Stimulated activated CD8-positive, alpha-beta memory T cell treated with anti-CD3 and anti-CD28 coated beads, Interleukin-2, amount 100 ng/mL, for 1 hour (primary cell): ENCODE data around the gene ASAP3.
"Not testable (repeated sequence)": the region's sequence is repeated elsewhere in the genome, so short reads cannot be mapped to it uniquely, and the experiment has no call there.

Experiments
- DNase-seq, 2 donors: peaks; one replicate each; pipeline ENCODE4 v3.0.0-alpha.2; 2020; ENCODE audit warnings: low read depth in 2 of 2

The ASAP3 gene

DNA sequence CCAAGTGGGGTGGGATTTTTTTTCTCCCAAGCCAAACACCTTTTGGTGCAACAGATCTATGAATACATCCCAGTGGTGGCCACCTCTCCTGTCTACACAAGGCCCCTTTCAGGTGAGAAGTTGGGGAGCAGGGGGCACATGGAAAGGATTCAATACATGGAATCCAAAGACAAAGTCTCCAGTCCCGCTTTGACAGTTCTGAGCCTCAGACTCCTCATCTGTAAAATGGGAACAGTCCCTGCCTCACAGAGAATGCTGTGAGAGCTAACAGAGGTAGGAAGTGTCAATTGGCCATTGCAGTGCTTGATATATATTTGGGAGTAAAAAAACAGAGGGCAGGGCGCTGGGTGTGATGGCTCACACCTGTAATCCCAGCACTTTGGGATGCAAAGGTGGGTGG, 87.6 kb downstream of the ASAP3 start:
- no peak for DNase-seq

DNA sequence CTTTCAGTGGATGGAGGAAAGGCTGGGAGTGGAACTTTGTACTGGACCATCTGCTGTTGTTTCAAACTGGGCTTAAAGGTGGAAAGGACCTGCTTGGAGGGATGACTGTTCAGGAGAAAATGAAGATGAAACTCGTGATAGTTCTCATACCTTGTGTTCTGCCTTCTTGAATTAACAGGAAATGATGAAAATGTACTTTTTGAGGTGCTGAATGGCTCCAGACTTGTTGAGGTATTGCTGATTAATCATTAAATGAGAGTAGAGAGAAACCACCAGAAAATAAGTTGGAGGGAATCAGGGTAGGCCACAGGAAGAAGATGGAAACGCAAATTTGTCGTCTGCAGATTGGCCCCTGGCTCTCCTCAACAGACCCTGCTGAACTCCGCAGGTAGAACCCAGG, 88.1 kb downstream of the ASAP3 start:
- no peak for DNase-seq

DNA sequence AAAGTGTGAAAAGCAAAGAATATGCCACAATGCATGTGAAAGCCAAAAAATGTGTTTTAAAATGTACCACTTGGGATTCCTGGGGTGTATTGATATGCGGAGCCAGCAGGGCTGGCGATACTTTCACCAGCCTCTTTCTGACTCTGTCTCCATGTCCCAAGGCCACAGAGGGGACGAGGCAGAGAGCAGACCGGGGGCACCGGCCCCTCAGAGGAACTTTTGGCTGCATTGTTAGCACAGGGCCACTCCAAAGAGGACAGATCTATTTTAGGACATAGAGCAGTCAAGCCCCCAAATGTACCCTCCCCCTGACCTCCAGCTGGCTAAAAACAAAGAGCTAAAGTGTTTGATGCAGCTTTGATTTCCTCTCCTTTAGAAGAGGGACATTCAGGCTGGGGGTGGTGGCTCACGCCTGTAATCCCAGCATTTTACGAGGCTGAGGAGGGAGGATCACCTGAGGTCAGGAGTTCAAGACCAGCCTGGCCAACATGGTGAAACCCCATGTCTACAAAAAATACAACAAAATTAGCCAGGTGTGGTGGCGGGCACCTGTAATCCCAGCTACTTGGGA, 88.7 kb downstream of the ASAP3 start:
- no peak for DNase-seq

GRCh38 chr1:23394684-23395083, 89.3 kb downstream of the ASAP3 start:
- no peak for DNase-seq

- no peak for DNase-seq
Measured at GRCh38 chr1:23394181-23394580, 89.8 kb downstream of the ASAP3 start.

DNA sequence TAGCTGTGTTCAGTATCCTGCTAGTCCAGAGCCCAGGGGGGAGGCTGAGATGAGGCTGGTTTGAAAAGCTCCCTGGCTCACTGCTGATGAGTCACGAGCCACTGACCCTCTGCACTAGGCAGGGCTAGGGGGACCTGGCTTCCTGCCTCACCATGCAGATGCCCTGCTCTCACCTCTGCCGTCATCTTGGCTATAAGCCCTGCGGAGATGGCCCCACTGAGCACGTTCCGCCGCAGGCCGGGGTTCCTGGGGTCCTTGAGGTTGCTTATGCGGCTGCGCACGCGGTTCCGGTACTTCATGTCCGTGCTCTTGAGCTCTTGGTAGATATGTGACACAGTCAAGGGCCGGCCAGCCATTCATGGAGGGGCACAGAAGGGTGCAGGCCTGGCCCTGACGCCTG, 90.3 kb downstream of the ASAP3 start:
- DNase-seq: no peak

DNA sequence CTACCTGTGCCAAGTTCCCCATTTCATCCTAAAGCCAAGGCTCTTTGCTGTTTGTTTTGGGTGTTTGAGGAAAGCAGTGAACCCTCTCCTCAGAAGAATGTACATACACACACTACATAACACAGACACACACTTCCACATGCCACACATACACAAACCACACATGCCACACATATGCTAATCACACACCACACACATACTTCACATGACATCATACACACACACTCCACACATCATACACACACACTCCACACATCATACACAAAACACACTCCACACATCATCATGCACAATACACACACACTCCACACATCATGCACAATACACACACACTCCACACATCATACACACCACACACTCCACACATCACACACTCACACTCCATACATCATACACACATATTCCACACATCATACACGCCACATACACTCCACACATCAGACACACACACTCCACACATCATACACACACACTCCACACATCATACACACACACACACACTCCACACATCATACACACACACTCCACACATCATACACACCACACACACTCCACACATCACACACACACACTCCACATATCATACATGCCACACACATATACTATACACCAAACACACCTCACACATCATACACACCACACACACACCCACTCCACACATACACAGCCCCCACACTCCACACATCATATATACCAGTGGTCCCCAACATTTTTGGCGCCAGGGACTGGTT, 91.7 kb downstream of the ASAP3 start:
- DNase-seq: no peak

GRCh38 chr1:23389837-23390321, 94.1 kb downstream of the ASAP3 start:
- no peak for DNase-seq

- DNase-seq: no peak
Measured at GRCh38 chr1:23387494-23387893, 96.5 kb downstream of the ASAP3 start.

GRCh38 chr1:23385119-23385621, 98.8 kb downstream of the ASAP3 start:
- DNase-seq: no peak

DNA sequence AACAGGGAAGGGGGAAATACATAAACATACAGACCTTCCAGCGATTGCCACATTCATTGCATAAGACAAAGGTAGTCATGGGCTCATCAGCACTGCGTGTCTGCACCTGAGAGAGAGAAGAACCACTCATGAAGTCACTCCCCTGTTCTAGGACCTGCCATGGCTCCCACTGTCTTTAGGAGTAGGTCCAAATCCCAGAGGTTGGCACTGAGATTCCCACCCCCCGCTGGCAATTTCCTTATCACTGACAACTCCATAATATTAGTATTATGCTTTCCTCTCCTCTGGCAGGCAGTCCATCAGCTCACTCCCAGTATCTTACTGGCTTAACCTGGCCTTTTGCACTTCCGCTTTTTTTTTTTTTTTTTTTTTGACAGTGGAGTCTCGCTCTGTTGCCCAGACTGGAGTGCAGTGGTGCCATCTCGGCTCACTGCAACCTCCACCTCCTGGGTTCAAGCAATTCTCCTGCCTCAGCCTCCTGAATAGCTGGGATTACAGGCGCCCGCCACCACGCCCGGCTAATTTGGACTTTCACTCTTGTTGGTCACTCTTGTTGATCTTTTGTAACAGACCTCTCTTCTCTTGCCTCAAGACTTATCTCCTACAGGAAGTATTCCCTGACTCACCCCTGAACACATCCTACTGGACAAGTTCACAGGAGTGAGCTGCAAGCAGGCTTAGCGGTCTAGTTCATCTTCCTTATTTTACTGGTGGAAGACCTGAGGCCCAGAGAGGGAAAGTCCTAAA, 99.5 kb downstream of the ASAP3 start:
- DNase-seq: no peak

GRCh38 chr1:23383577-23384311, 100.2 kb downstream of the ASAP3 start:
- DNase-seq: no peak

GRCh38 chr1:23381233-23381885, 102.6 kb downstream of the ASAP3 start:
- no peak for DNase-seq

- no peak for DNase-seq
Measured at GRCh38 chr1:23380719-23381118, 103.3 kb downstream of the ASAP3 start.

GRCh38 chr1:23380236-23380635, 103.7 kb downstream of the ASAP3 start:
- DNase-seq: not testable (repeated sequence)
